Gastrocnemius medialis (tissue), 4 donors: ENCODE measurements around the gene MFSD11. TPM values are rescaled to one million over a fixed set of nuclear protein-coding genes. Genes with fewer than 3 reads are reported as not detected.

Experiments used
- ATAC-seq, 2 donors: fragments of 150-250 bp; one replicate each; pipeline ENCODE4 v1.9.1; 2016
- DNase-seq, 2 donors: peaks; one replicate each; pipeline ENCODE4 v3.0.0-alpha.2; 2019
- H3K27ac ChIP-seq, 4 donors: fragments of 200-600 bp; sonication (generic); 1 replicate in 1 of 4; 2 replicates in 3 of 4; pipeline ENCODE4 v1.5.1; 2016 to 2018; ENCODE audit warnings: mild to moderate bottlenecking in 2 of 4, moderate library complexity in 1 of 4
- H3K27me3 ChIP-seq, 3 donors: fragments of 200-600 bp; sonication (generic) in 2 of 3; 1 replicate in 1 of 3; 2 replicates in 2 of 3; pipeline versions ENCODE4 v1.5.1 to v1.6.0; 2016 to 2019; ENCODE audit warnings: mild to moderate bottlenecking in 1 of 3, moderate library complexity in 1 of 3
- H3K36me3 ChIP-seq, 2 donors: fragments of 200-600 bp; sonication (generic) in 1 of 2; one replicate each; pipeline ENCODE4 v1.5.1; 2017 to 2018
- H3K4me1 ChIP-seq, 2 donors: fragments of 200-600 bp; sonication (generic) in 1 of 2; one replicate each; pipeline ENCODE4 v1.5.1; 2016 to 2017; ENCODE audit warnings: mild to moderate bottlenecking in 2 of 2
- H3K4me3 ChIP-seq, 4 donors: fragments of 200-600 bp; sonication (generic) in 3 of 4; 1 replicate in 1 of 4; 2 replicates in 3 of 4; pipeline ENCODE4 v1.5.1; 2016 to 2019; ENCODE audit warnings: mild to moderate bottlenecking in 2 of 4
- H3K9me3 ChIP-seq, 3 donors: fragments of 200-600 bp; sonication (generic) in 2 of 3; 1 replicate in 1 of 3; 2 replicates in 2 of 3; pipeline ENCODE4 v1.5.1; 2016 to 2019
- POLR2A ChIP-seq, 2 donors: fragments of 450-650 bp; IDR thresholded peaks; one replicate each; pipeline ENCODE4 v1.6.1; 2017; ENCODE audit warnings: antibody characterized with exemption in 2 of 2, mild to moderate bottlenecking in 2 of 2, moderate library complexity in 2 of 2
- in situ Hi-C, 4 donors: fragments of 200-750 bp; cut with MboI; loops; one replicate each; pipeline versions ENCODE4 v1.15.0 to v1.8.0; 2017; ENCODE audit warnings: low sequenced_read_pairs in 4 of 4
- intact Hi-C: fragments of 100-400 bp; cut with DNase I; formaldehyde crosslinking; loops from one replicate; pipeline ENCODE4 v1.15.1; 2023; ENCODE audit warnings: low total_unique reads
- total RNA-seq, 4 donors: library from RNA; depleted of rRNA; stranded (reverse); fragments of >200 nt; gene quantifications; one replicate each; pipeline versions ENCODE4 v1.1.0 to v1.2.3, GENCODE V29; 2016
- TF ChIP-seq, protein P1 (sequence below), 5 experiments: fragments of 450-650 bp in 3 of 5; fragments of 200-600 bp in 2 of 5; sonication (generic) in 2 of 5; IDR thresholded peaks in 4 of 5; conservative IDR thresholded peaks in 1 of 5; 1 replicate in 4 of 5; 2 replicates in 1 of 5; pipeline ENCODE4 v1.5.1; 2016 to 2019; ENCODE audit warnings: antibody characterized with exemption in 5 of 5, mild to moderate bottlenecking in 3 of 5, moderate library complexity in 3 of 5

Gene MFSD11
- total RNA-seq, 4 donors from 2014 or later = 14.0 to 24.2 (median 19.5) TPM

DNA sequence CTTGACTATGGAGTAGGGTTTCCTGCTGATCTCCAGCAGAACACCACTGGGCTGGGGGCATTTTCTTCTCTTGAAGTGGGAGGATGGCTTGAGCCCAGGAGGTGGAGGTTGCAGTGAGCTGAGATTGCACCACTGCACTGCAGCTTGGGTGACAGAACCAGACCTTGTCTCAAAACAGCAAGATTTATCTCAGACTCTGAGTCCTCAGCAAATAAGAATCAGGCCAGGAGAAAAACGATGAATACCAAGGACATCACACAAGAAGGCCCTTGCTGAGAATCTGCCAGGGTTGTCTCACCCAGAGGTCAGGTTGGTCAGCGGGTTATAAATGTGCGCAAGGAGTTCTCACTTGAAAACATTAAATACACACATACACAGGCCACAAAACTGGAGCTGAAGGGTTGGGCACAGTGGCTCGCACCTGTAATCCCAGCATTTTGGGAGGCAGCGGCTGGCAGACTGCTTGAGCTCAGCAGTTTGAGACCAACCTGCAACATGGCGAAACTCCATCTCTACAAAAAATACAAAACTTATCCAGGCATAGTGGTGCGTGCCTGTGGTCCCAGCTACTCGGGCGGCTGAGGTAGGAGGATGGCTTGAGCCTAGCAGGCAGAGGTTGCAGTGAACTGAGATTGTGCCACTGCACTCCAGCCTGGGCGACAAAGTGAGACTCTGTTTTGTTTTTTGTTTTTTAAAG is 34.8 kb upstream of the MFSD11 start:
- H3K9me3 ChIP-seq = no peaks in the 10 kb centered on the region
- TF ChIP-seq, protein P1, sequence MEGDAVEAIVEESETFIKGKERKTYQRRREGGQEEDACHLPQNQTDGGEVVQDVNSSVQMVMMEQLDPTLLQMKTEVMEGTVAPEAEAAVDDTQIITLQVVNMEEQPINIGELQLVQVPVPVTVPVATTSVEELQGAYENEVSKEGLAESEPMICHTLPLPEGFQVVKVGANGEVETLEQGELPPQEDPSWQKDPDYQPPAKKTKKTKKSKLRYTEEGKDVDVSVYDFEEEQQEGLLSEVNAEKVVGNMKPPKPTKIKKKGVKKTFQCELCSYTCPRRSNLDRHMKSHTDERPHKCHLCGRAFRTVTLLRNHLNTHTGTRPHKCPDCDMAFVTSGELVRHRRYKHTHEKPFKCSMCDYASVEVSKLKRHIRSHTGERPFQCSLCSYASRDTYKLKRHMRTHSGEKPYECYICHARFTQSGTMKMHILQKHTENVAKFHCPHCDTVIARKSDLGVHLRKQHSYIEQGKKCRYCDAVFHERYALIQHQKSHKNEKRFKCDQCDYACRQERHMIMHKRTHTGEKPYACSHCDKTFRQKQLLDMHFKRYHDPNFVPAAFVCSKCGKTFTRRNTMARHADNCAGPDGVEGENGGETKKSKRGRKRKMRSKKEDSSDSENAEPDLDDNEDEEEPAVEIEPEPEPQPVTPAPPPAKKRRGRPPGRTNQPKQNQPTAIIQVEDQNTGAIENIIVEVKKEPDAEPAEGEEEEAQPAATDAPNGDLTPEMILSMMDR (IDR thresholded peaks at IDR 0.05 in 4 of 5, conservative IDR thresholded peaks at IDR 0.05 in 1 of 5) = no peak
- TF ChIP-seq POLR2A (IDR thresholded peaks at IDR 0.05) = no peak
- no peaks in the 10 kb centered on the region for H3K27me3 ChIP-seq
- no peaks in the 10 kb centered on the region for H3K36me3 ChIP-seq
- intact Hi-C loops = no loop called here
- in situ Hi-C loops = loop anchor here in 1 of 4 donors (25.0 kb wide), 1 partner anchor 141 kb away; a partner anchor contains a TSS
- peaks cover 37 to 60% of the 10 kb centered on the region in 2 donors for H3K4me1 ChIP-seq
- DNase-seq = no peak
- ATAC-seq = no peak
- peak overlapping the region in 2 of 4 donors; percentile 29 to 49 for H3K27ac ChIP-seq
- no peak overlapping the region for H3K4me3 ChIP-seq

DNA sequence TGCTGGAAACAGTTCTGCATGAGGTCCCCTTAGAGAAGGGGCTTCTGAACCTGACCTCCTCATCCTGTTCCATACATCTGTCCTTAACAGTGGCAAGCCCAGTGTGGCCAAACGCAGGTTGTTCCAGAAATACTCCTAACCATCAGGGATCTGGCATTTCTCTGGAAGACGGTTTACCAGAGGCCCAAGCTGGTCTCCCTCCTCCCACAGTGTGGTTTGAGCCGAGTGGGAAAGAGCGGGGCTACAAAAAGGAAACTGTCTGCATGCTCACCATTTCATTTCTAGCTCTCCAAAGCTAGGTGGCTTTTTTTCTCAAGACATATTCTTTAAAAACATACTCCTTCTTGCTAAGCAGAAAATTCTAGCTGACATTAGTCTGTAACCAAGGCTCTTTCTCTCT is 33.1 kb upstream of the MFSD11 start:
- DNase-seq (no peak), ATAC-seq (no peak)
- no peak for TF ChIP-seq POLR2A (IDR thresholded peaks at IDR 0.05)
- TF ChIP-seq, protein P1 (IDR thresholded peaks at IDR 0.05 in 4 of 5, conservative IDR thresholded peaks at IDR 0.05 in 1 of 5) = no peak
- peaks cover 33 to 60% of the 10 kb centered on the region in 2 donors for H3K4me1 ChIP-seq
- in situ Hi-C loops = loop anchor here in 1 of 4 donors (25.0 kb wide), 1 partner anchor 143 kb away; a partner anchor contains a TSS
- no peaks in the 10 kb centered on the region for H3K36me3 ChIP-seq
- intact Hi-C loops = no loop called here
- no peak overlapping the region for H3K4me3 ChIP-seq
- H3K27me3 ChIP-seq = no peaks in the 10 kb centered on the region
- no peaks in the 10 kb centered on the region for H3K9me3 ChIP-seq
- H3K27ac ChIP-seq = peak overlapping the region in 2 of 4 donors; percentile 30 to 37

DNA sequence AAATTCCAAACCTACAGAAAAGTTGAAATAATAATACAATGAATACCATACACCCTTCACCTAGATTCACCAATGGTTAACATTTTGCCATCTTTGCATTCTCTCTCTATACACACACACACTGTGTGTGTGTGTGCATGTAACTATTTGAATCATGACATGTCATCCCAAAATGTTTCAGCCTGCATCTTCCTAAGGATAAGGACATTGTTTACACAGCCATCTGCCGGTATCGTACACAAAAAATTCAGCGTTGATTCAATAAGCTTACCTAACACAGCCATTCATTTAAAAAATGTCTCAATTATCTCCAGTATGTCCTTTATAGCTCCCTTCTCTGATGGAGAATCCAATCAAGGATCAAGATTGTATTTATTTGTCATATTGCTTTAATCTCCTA is 31.1 kb upstream of the MFSD11 start:
- Histone ChIP-seq H3K9me3 (no peaks in the 10 kb centered on the region), H3K4me3 (no peak overlapping the region), H3K4me1 (peaks cover 31 to 52% of the 10 kb centered on the region in 2 donors), H3K27me3 (no peaks in the 10 kb centered on the region), H3K27ac (peak overlapping the region in 2 of 4 donors; percentile 29 to 95), H3K36me3 (no peaks in the 10 kb centered on the region)
- ATAC-seq = no peak
- in situ Hi-C loops = loop anchor here in 1 of 4 donors (25.0 kb wide), 1 partner anchor 145 kb away; a partner anchor contains a TSS
- intact Hi-C loops = no loop called here
- DNase-seq = no peak
- TF ChIP-seq POLR2A (IDR thresholded peaks at IDR 0.05) = no peak
- TF ChIP-seq, protein P1 (IDR thresholded peaks at IDR 0.05 in 4 of 5, conservative IDR thresholded peaks at IDR 0.05 in 1 of 5) = no peak

DNA sequence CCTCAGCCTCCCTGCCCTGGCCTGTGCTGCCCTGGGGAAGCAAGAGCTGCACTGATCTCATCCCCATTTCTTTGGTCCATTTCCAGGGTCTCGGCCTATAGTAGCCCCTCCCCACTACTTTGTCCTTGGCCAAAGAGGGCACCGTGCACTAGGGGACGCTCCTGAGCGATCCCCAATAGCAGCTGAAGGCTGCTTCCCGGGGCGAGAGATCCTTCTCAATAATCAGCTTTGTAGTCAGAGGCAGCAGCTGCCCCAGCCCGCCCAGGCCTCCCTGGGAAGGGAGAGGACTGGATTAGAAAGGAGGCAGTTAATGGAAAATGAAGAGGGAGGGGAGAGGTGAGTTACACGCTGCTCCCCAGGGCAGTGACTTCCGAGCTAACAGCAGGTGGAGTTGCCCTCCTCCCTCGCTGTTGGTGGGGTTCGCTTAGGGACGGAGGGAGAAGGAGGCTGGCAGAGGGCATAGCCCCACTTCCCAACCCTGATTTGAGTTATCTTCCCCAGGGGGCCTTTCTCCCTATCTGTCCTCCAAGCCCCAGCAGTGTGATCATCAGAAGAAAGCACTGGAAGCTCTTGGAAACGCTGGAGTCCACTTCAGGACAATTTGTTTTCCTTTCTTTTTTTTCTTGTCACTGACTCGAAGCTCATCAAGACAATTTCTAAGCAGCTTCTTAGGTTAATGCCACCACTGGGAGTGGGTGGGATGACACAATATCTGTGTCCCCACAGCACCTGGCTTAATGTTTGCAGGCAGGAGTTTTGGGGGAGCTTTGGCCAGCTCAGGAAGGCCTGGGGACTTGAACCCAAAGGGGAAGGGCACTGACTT is 29.7 kb upstream of the MFSD11 start:
- in situ Hi-C loops = loop anchor here in 1 of 4 donors (25.0 kb wide), 1 partner anchor 146 kb away; a partner anchor contains a TSS
- H3K4me1 ChIP-seq = peaks cover 36 to 49% of the 10 kb centered on the region in 2 donors
- TF ChIP-seq POLR2A (IDR thresholded peaks at IDR 0.05) = peak in 1 of 2 donors; percentile 6
- TF ChIP-seq, protein P1 (IDR thresholded peaks at IDR 0.05 in 4 of 5, conservative IDR thresholded peaks at IDR 0.05 in 1 of 5) = peak in 3 of 5 experiments; percentile 18 to 45 (median 33)
- intact Hi-C loops = no loop called here
- H3K9me3 ChIP-seq = no peaks in the 10 kb centered on the region
- no peaks in the 10 kb centered on the region for H3K27me3 ChIP-seq
- peaks cover 0 to under 1% of the 10 kb centered on the region in 2 donors for H3K36me3 ChIP-seq
- peak overlapping the region; percentile 10 to 69 (median 34) for H3K4me3 ChIP-seq
- peak overlapping the region; percentile 79 to 95 (median 87) for H3K27ac ChIP-seq
- ATAC-seq = no peak
- no peak for DNase-seq
